ENCODE data around the gene SGCE.
A peak's percentile ranks its signal among the peaks of the same experiment; 100 is the strongest.

Gene SGCE

GRCh38 chr7:94671444-94672235 is 15.7 kb upstream of the SGCE start:
- Mint-ChIP-seq H3K27ac (no peak overlapping the region), H3K4me1 (ENCODE audit: low read depth) (no peaks in the 10 kb centered on the region), H3K27me3 (no peaks in the 10 kb centered on the region), H3K4me3 (no peak overlapping the region), H3K9me3 (no peaks in the 10 kb centered on the region), H3K36me3 (ENCODE audit: low read depth) (no peaks in the 10 kb centered on the region)
- intact Hi-C loops (cut with micrococcal nuclease) = no loop called here

DNA sequence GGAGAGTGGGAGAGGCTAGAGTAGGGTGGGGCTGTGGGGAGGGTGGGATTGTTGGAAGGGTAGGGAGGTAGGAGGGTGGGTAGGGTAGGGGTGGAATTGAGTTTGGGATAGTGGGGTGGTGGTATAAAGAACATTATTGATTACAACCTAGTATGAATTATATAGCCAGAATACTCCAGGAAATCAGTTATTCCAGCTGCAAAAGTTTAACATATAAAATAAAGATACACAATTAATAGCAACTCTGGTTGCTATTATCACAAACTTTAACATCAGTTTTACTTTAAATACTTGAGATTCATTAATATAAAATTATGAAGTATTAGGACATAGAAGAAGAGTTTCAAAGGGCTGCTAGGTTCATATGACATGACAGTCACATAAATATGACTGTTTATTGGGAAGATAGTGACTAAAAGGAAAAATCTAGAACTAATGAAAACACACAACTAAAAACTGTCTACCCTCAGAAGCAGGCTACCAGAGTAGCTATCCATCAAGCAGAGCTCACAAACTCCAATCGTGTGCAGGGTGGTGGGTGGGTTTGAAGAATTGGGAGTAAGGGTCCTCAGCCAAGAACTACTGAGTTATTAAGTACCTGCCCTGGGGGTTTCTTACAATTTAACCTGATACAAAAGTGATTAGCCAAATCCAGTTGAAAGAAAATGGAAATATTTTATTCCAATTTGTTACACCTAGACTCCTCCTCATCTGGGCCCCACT is 14.0 kb upstream of the SGCE start:
- Mint-ChIP-seq H3K36me3 (ENCODE audit: low read depth) (no peaks in the 10 kb centered on the region), H3K9me3 (peaks cover 5% of the 10 kb centered on the region), H3K4me3 (no peak overlapping the region), H3K4me1 (ENCODE audit: low read depth) (no peaks in the 10 kb centered on the region), H3K27me3 (no peaks in the 10 kb centered on the region), H3K27ac (no peak overlapping the region)
- intact Hi-C loops (cut with micrococcal nuclease) = no loop called here

- Mint-ChIP-seq H3K27ac (no peak overlapping the region), H3K27me3 (no peaks in the 10 kb centered on the region), H3K4me3 (no peak overlapping the region), H3K36me3 (ENCODE audit: low read depth) (no peaks in the 10 kb centered on the region), H3K9me3 (peaks cover 23% of the 10 kb centered on the region), H3K4me1 (ENCODE audit: low read depth) (no peaks in the 10 kb centered on the region)
- intact Hi-C loops (cut with micrococcal nuclease) = no loop called here
Observed at GRCh38 chr7:94666879-94667587, 11.1 kb upstream of the SGCE start.

- Mint-ChIP-seq H3K27ac (no peak overlapping the region), H3K4me1 (ENCODE audit: low read depth) (no peaks in the 10 kb centered on the region), H3K9me3 (peaks cover 23% of the 10 kb centered on the region), H3K4me3 (no peak overlapping the region), H3K27me3 (no peaks in the 10 kb centered on the region), H3K36me3 (ENCODE audit: low read depth) (no peaks in the 10 kb centered on the region)
- intact Hi-C loops (cut with micrococcal nuclease) = no loop called here
Observed at GRCh38 chr7:94665426-94665825, 9.5 kb upstream of the SGCE start.

DNA sequence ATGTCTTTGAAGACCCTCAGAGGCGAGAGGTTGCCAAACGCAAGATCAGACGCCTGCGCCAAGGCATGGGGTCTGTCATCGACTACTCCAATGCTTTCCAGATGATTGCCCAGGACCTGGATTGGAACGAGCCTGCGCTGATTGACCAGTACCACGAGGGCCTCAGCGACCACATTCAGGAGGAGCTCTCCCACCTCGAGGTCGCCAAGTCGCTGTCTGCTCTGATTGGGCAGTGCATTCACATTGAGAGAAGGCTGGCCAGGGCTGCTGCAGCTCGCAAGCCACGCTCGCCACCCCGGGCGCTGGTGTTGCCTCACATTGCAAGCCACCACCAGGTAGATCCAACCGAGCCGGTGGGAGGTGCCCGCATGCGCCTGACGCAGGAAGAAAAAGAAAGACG is 8.1 kb upstream of the SGCE start:
- intact Hi-C loops (cut with micrococcal nuclease) = no loop called here
- Mint-ChIP-seq H3K4me3 (no peak overlapping the region), H3K9me3 (peaks cover 23% of the 10 kb centered on the region), H3K4me1 (ENCODE audit: low read depth) (no peaks in the 10 kb centered on the region), H3K27me3 (no peaks in the 10 kb centered on the region), H3K27ac (no peak overlapping the region), H3K36me3 (ENCODE audit: low read depth) (no peaks in the 10 kb centered on the region)

DNA sequence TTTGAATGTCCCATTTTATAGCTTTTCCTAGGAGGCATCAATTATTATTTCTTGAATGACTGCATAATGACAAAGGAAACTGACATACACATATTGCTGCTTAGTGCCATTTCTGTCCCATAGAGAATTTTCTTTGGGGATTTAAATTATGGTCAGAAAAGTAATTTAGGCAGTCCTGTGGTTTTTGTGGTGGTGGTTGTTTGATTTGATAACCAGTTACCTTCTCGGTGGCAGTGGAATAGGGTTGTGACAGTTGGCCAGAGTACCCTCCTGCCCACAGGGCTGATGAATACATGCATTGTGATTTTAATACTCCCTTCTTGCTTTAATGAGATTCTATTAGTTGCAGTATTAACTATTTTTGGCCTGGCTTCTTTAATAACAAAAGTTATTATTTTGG is 6.6 kb upstream of the SGCE start:
- intact Hi-C loops (cut with micrococcal nuclease) = no loop called here
- Mint-ChIP-seq H3K27me3 (no peaks in the 10 kb centered on the region), H3K9me3 (peaks cover 26% of the 10 kb centered on the region), H3K36me3 (ENCODE audit: low read depth) (no peaks in the 10 kb centered on the region), H3K4me1 (ENCODE audit: low read depth) (peaks cover 1% of the 10 kb centered on the region), H3K27ac (no peak overlapping the region), H3K4me3 (no peak overlapping the region)

- H3K9me3 Mint-ChIP-seq = peaks cover 32% of the 10 kb centered on the region
- intact Hi-C loops (cut with micrococcal nuclease) = no loop called here
- no peak overlapping the region for H3K27ac Mint-ChIP-seq
- H3K27me3 Mint-ChIP-seq = peaks cover 25% of the 10 kb centered on the region
- H3K36me3 Mint-ChIP-seq (ENCODE audit: low read depth) = no peaks in the 10 kb centered on the region
- H3K4me3 Mint-ChIP-seq = no peak overlapping the region
- H3K4me1 Mint-ChIP-seq (ENCODE audit: low read depth) = peaks cover 21% of the 10 kb centered on the region
Observed at GRCh38 chr7:94660006-94660405, 4.1 kb upstream of the SGCE start.

DNA sequence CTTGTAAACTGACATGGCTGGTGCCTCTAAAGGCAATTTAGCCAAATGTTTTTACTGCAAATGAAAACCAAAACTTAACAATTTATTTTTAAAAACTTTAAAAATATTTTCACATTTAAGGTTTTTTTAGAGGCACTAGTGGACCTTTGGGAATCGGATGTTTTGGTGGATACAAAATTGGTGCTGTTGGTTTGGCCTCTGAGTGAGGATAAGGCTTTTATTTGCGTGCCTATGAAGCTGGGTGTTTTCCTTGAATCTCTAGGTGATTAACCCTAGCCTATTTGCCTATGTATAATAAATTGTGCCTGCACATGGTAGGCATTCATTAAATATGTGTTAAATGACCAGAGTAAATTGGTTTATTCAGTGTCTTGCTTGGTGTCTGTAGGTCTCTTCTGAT is 2.9 kb upstream of the SGCE start:
- Mint-ChIP-seq H3K9me3 (peaks cover 21% of the 10 kb centered on the region), H3K36me3 (ENCODE audit: low read depth) (no peaks in the 10 kb centered on the region), H3K4me1 (ENCODE audit: low read depth) (peaks cover 22% of the 10 kb centered on the region), H3K27me3 (peaks cover 29% of the 10 kb centered on the region), H3K4me3 (no peak overlapping the region), H3K27ac (no peak overlapping the region)
- intact Hi-C loops (cut with micrococcal nuclease) = no loop called here

GRCh38 chr7:94657771-94658693 is 2.1 kb upstream of the SGCE start:
- no peak overlapping the region for H3K27ac Mint-ChIP-seq
- intact Hi-C loops (cut with micrococcal nuclease) = loop anchor here (2.0 kb wide), 1 partner anchor 149 kb away; the partner anchor contains the start of gene CASD1
- peaks cover 13% of the 10 kb centered on the region for H3K9me3 Mint-ChIP-seq
- H3K4me1 Mint-ChIP-seq (ENCODE audit: low read depth) = peaks cover 22% of the 10 kb centered on the region
- H3K4me3 Mint-ChIP-seq = peak overlapping the region; percentile 82
- peaks cover 29% of the 10 kb centered on the region for H3K27me3 Mint-ChIP-seq
- H3K36me3 Mint-ChIP-seq (ENCODE audit: low read depth) = no peaks in the 10 kb centered on the region

DNA sequence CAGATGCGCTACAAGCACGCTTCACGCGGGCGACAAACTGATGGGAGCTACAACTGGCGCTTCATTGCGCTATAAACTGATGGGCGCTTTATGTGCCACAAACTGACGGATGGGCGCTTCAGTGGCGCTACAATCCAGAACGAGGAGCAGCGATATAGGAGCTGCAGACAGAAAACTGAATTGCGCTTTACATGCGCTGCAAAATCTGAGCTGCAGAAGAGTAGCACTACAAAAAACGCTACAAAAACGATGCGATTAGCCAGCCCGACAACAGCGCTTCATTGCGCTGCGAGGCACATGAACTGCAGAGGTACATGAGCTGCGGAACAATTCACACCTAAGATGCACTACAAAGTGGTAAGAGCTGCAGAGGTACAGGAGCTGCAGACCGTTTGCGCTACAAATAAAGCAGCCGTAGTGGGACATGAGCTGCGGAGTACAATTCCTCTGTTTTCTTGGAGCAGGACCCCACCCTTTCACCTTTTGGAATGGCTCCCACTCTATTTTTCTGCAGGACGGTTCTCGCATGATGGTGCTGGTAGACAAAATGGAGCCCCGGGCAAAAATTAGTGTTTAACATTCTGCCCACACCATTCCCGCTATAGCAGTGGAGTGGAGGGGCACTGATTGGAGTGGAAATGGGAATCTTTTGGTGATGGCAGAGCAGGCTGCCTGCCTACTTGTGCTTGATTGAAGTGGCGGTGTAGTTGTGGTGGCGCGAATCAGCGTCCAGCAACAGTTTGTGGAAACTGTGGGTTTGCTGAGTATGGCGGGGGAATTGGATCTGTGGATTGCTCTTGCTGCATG is 1.2 kb upstream of the SGCE start:
- Mint-ChIP-seq H3K4me3 (peak overlapping the region; percentile 82), H3K4me1 (ENCODE audit: low read depth) (peaks cover 22% of the 10 kb centered on the region), H3K36me3 (ENCODE audit: low read depth) (no peaks in the 10 kb centered on the region), H3K27me3 (peaks cover 32% of the 10 kb centered on the region), H3K27ac (no peak overlapping the region), H3K9me3 (peaks cover 13% of the 10 kb centered on the region)
- intact Hi-C loops (cut with micrococcal nuclease) = loop anchor here (2.0 kb wide), 1 partner anchor 148 kb away; the partner anchor contains the start of gene CASD1

- H3K27ac Mint-ChIP-seq = no peak overlapping the region
- H3K4me3 Mint-ChIP-seq = peak overlapping the region; percentile 13
- H3K4me1 Mint-ChIP-seq (ENCODE audit: low read depth) = peaks cover 22% of the 10 kb centered on the region
- H3K27me3 Mint-ChIP-seq = peaks cover 37% of the 10 kb centered on the region
- peaks cover 13% of the 10 kb centered on the region for H3K9me3 Mint-ChIP-seq
- intact Hi-C loops (cut with micrococcal nuclease) = loop anchor here (2.0 kb wide), 1 partner anchor 148 kb away; the partner anchor contains the start of gene CASD1
- no peaks in the 10 kb centered on the region for H3K36me3 Mint-ChIP-seq (ENCODE audit: low read depth)
Observed at GRCh38 chr7:94656658-94656924, 658 bp upstream of the SGCE start.

GRCh38 chr7:94655126-94655847 is 646 bp downstream of the SGCE start:
- H3K27me3 Mint-ChIP-seq = peaks cover 44% of the 10 kb centered on the region
- H3K4me1 Mint-ChIP-seq (ENCODE audit: low read depth) = peaks cover 22% of the 10 kb centered on the region
- no peak overlapping the region for H3K27ac Mint-ChIP-seq
- H3K9me3 Mint-ChIP-seq = peaks cover 13% of the 10 kb centered on the region
- intact Hi-C loops (cut with micrococcal nuclease) = no loop called here
- no peaks in the 10 kb centered on the region for H3K36me3 Mint-ChIP-seq (ENCODE audit: low read depth)
- peak overlapping the region; percentile 50 for H3K4me3 Mint-ChIP-seq

Data from dendritic cell treated with granulocyte-macrophage colony-stimulating factor and Interleukin-4, amounts not matched to agents 40 ng/mL and 50 ng/mL, for 4 days (primary cell).